RWPE1 (cell line): ENCODE results near the gene LPAR2.

Source experiments
- CTCF ChIA-PET: fragments of 350-600 bp; sonication (Branson Sonifier 250); formaldehyde crosslinking; extraction: SDS; loops from one replicate; lab custom pipeline; 2021; lab: Yijun Ruan, JAX
- POLR2A ChIA-PET: fragments of 400-600 bp; formaldehyde crosslinking; extraction: SDS; loops from one replicate; lab custom pipeline; 2020; ENCODE audit warnings: antibody characterized with exemption; ENCODE audit not compliant: low non-redundant PET; lab: Yijun Ruan, JAX
- DNase-seq: peaks from one replicate; pipeline ENCODE4 v3.0.0; 2012; ENCODE audit warnings: low spot score
- H3K27ac ChIP-seq: fragments of 450-650 bp; 2 replicates; pipeline ENCODE4 v1.5.1; 2017
- CTCF ChIP-seq: fragments of 450-650 bp; conservative IDR thresholded peaks from 2 replicates; pipeline ENCODE4 v1.5.1; 2017; ENCODE audit warnings: low read depth, mild to moderate bottlenecking

Gene LPAR2

DNA sequence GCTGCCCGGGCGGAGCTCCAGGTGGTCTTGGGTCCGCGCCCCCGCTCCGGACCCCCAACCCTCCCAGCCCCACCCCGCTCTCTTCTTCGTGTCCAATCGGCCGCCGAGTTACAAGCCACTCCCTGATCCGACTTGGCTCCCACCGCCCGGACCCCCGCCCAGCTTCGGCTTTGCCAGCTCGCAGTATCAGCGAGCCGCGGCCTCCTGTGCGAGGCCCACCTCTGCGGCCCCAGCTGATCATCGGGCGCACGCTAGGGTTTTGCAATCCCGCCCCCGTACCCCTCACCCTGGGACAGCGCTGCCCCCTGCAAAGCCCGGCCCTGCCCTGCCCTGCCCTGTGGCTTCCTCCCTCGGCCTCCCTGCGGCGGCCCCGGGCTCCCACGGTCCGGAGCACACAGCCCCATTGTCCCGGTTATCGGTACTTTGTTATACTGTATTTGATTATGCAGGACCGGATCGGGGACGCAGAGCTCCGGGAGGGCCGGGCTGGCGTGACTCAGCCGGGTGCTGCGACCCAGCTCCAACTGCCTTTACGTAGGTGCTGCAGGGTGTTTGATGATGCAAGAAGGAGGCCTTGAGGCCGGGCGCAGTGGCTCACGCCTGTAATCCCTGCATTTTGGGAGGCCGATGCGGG lies 598 bp upstream of the LPAR2 start:
- TF ChIP-seq CTCF: no peak
- POLR2A ChIA-PET: interaction anchor here (0.7 kb wide), 1 partner anchor 15 kb away, joined by 3 read pairs; no protein-coding TSS in a partner anchor
- CTCF ChIA-PET: interaction anchor here (0.6 kb wide), 1 partner anchor 193 kb away, joined by 3 read pairs; the partner anchor contains the start of gene ZNF506
- DNase-seq: peak; percentile 95
- peak overlapping the region; percentile 84 for H3K27ac ChIP-seq

- POLR2A ChIA-PET: no interaction called here
- CTCF ChIA-PET: interaction anchor here (0.6 to 1.3 kb wide), 5 partner anchors 16 to 243 kb away, joined by 3 to 4 read pairs (median 3); partner anchors contain the start of gene GMIP
- TF ChIP-seq CTCF: no peak
- peak overlapping the region; percentile 84 for H3K27ac ChIP-seq
- DNase-seq: no peak
These were observed 1.2 kb downstream of the LPAR2 start for GRCh38 chr19:19626516-19627472.

- peak overlapping the region; percentile 37 for H3K27ac ChIP-seq
- no peak for TF ChIP-seq CTCF
- POLR2A ChIA-PET: interaction anchor here (1.0 kb wide), 1 partner anchor 85 kb away, joined by 3 read pairs; no protein-coding TSS in a partner anchor
- DNase-seq: no peak
- CTCF ChIA-PET: no interaction called here
These were observed 3.9 kb downstream of the LPAR2 start for GRCh38 chr19:19624032-19624570.

- CTCF ChIA-PET: interaction anchor here (0.8 kb wide), 1 partner anchor 21 kb away, joined by 6 read pairs; no protein-coding TSS in a partner anchor
- no peak for DNase-seq
- POLR2A ChIA-PET: interaction anchor here (0.7 to 1.0 kb wide), 2 partner anchors 85 to 118 kb away, joined by 3 read pairs; no protein-coding TSS in a partner anchor
- H3K27ac ChIP-seq: peak overlapping the region; percentile 37
- TF ChIP-seq CTCF: no peak
These were observed 4.6 kb downstream of the LPAR2 start for GRCh38 chr19:19623383-19623782.

GRCh38 chr19:19619849-19620210 lies 8.2 kb downstream of the LPAR2 start:
- ChIA-PET CTCF (interaction anchor here (0.9 kb wide), 1 partner anchor 32 kb away, joined by 3 read pairs; no protein-coding TSS in a partner anchor), POLR2A (no interaction called here)
- H3K27ac ChIP-seq: no peak overlapping the region
- TF ChIP-seq CTCF: no peak
- DNase-seq: no peak
